T1000 (cell line): Measurements from ENCODE around the gene HGFAC.
A peak's percentile ranks its signal among the peaks of the same experiment; 100 is the strongest.

Source experiments
- DNase-seq: peaks from one replicate; lab custom pipeline; 2025; ENCODE audit warnings: mixed read lengths; lab: John Stamatoyannopoulos, UW

HGFAC gene

GRCh38 chr4:3441501-3442459 lies at the start of gene HGFAC:
TSS of gene HGFAC (plus strand) at chr4:3441968. CDS start at chr4:3442002, 34 bp downstream.
- DNase-seq = no peak

GRCh38 chr4:3392321-3392720 lies 49.4 kb upstream of the HGFAC start:
- no peak for DNase-seq

- no peak for DNase-seq
Measured at GRCh38 chr4:3393171-3393570, 48.6 kb upstream of the HGFAC start.

- no peak for DNase-seq
Measured at GRCh38 chr4:3396600-3396999, 45.2 kb upstream of the HGFAC start.

- DNase-seq = no peak
Measured at GRCh38 chr4:3397128-3397527, 44.6 kb upstream of the HGFAC start.

GRCh38 chr4:3399277-3400194 lies 42.2 kb upstream of the HGFAC start:
- DNase-seq = no peak

GRCh38 chr4:3401436-3402171 lies 40.2 kb upstream of the HGFAC start:
- peak; percentile 51 for DNase-seq

- DNase-seq = no peak
Measured at GRCh38 chr4:3402491-3403347, 39.0 kb upstream of the HGFAC start.

GRCh38 chr4:3403348-3403906 lies 38.3 kb upstream of the HGFAC start:
- no peak for DNase-seq

- DNase-seq = no peak
Measured at GRCh38 chr4:3404546-3404945, 37.2 kb upstream of the HGFAC start.

- no peak for DNase-seq
Measured at GRCh38 chr4:3405176-3405575, 36.6 kb upstream of the HGFAC start.

GRCh38 chr4:3406021-3406420 lies 35.7 kb upstream of the HGFAC start:
- no peak for DNase-seq

- DNase-seq = no peak
Measured at GRCh38 chr4:3406431-3406830, 35.3 kb upstream of the HGFAC start.

- DNase-seq = no peak
Measured at GRCh38 chr4:3407171-3407771, 34.5 kb upstream of the HGFAC start.

GRCh38 chr4:3407930-3408792 lies 33.6 kb upstream of the HGFAC start:
- no peak for DNase-seq

GRCh38 chr4:3408793-3409330 lies 32.9 kb upstream of the HGFAC start:
- DNase-seq = no peak

GRCh38 chr4:3409571-3410091 lies 32.1 kb upstream of the HGFAC start:
- no peak for DNase-seq

GRCh38 chr4:3410401-3411135 lies 31.2 kb upstream of the HGFAC start:
- DNase-seq = no peak
